Tibial nerve (tissue), 4 donors: ENCODE data around the gene ZBED4.

Experiments used
- EP300 ChIP-seq, 2 donors: sonication (generic); formaldehyde crosslinking; IDR thresholded peaks; one replicate each; pipeline ENCODE4 v1.6.1; 2017; ENCODE audit warnings: antibody characterized with exemption in 2 of 2, mild to moderate bottlenecking in 1 of 2
- POLR2A ChIP-seq, 2 donors: fragments of 450-650 bp; IDR thresholded peaks; one replicate each; pipeline ENCODE4 v1.6.1; 2017; ENCODE audit warnings: antibody characterized with exemption in 2 of 2, mild to moderate bottlenecking in 2 of 2, moderate library complexity in 2 of 2
- TF ChIP-seq, protein P1 (sequence below), 5 experiments: fragments of 200-600 bp in 3 of 5; fragments of 450-650 bp in 2 of 5; sonication (generic) in 3 of 5; IDR thresholded peaks; one replicate each; pipeline ENCODE4 v1.5.1; 2016 to 2019; ENCODE audit warnings: antibody characterized with exemption in 5 of 5, mild to moderate bottlenecking in 3 of 5, moderate library complexity in 2 of 5

DNA sequence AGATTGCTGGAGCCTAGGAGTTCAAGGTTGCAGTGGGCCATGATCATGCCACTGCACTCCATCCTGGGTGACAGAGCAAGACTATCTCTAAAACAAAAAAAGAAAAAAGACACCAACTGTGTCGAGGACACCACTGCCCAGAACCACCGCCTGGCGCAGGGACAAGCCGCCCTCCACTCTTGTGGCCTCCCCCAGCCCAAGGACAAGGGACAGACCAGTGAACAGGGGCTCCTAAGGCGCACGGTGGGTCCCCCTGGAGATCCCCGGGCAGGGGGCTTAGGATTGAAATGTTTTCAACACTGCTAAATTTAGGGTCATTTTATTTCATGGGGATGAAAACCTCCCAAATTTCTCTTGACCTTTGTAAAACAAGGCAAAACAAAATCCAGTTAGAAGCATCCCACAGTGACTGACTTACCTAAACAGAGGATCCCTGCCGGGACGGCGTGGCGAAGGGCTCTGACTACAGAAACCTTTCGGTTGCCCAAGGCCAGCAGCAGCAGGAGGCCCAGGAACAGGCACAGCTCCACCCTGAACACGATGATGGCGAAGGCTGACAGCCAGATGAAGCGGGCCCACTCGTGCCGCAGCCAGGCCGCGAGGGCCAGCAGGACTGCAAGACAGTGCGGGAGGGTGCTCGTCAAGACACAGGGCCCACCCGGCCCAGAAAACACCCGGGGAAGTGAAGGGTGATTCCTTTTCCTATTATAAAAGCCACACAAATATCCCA, 56.0 kb downstream of the ZBED4 start:
- TF ChIP-seq EP300 (IDR thresholded peaks at IDR 0.05) (no peak), POLR2A (IDR thresholded peaks at IDR 0.05) (no peak)
- TF ChIP-seq, protein P1, sequence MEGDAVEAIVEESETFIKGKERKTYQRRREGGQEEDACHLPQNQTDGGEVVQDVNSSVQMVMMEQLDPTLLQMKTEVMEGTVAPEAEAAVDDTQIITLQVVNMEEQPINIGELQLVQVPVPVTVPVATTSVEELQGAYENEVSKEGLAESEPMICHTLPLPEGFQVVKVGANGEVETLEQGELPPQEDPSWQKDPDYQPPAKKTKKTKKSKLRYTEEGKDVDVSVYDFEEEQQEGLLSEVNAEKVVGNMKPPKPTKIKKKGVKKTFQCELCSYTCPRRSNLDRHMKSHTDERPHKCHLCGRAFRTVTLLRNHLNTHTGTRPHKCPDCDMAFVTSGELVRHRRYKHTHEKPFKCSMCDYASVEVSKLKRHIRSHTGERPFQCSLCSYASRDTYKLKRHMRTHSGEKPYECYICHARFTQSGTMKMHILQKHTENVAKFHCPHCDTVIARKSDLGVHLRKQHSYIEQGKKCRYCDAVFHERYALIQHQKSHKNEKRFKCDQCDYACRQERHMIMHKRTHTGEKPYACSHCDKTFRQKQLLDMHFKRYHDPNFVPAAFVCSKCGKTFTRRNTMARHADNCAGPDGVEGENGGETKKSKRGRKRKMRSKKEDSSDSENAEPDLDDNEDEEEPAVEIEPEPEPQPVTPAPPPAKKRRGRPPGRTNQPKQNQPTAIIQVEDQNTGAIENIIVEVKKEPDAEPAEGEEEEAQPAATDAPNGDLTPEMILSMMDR (IDR thresholded peaks at IDR 0.05) = no peak
